HepG2 (cell line): Measurements from ENCODE around the gene ADARB1. TPM values are rescaled to one million over a fixed set of nuclear protein-coding genes. Genes with fewer than 3 reads are reported as not detected.

ENCODE experiments used
- ATAC-seq: fragments of 200-7000 bp; cut with Tn5 transposase; 3 replicates; pipeline ENCODE4 v1.9.1; 2020; ENCODE audit warnings: mild to moderate bottlenecking, moderate library complexity
- BruUV-seq: library from RNA; stranded (reverse); fragments of 400-500 nt; replicated peaks from 2 replicates; lab custom pipeline; 2021; lab: Mats Ljungman, UMichigan
- CTCF ChIA-PET: fragments of 300-600 bp; formaldehyde crosslinking; extraction: SDS; loops from one replicate; lab custom pipeline; 2021; ENCODE audit warnings: low total read pairs, inconsistent platforms, low intra/inter-chr PET ratio; lab: Yijun Ruan, JAX
- POLR2A ChIA-PET: fragments of 350-600 bp; sonication (Branson Sonifier 250); formaldehyde crosslinking; loops from one replicate; lab custom pipeline; 2020; ENCODE audit warnings: antibody characterized with exemption, inconsistent platforms; lab: Yijun Ruan, JAX
- DNase-seq: peaks from one replicate; pipeline ENCODE4 v3.0.0-alpha.2; 2015; ENCODE audit warnings: low spot score
- FAIRE-seq: peaks from 3 replicates; lab custom pipeline; 2011; peaks lifted over from hg19 to GRCh38; lab: Jason Lieb, UNC
- H2AFZ ChIP-seq: one replicate; pipeline ENCODE4 v1.6.1; 2011; ENCODE audit warnings: low read length, inconsistent platforms
- H3K27ac ChIP-seq: fragments of 300-600 bp; 3 replicates; pipeline ENCODE4 v1.8.0; 2011; ENCODE audit warnings: mixed run types, mild to moderate bottlenecking, mixed read lengths, low read length, inconsistent platforms; ENCODE audit not compliant: insufficient read depth; ENCODE audit errors: extremely low read length
- H3K27me3 ChIP-seq, 2 experiments: fragments of 200-600 bp in 1 of 2; 2 replicates in 1 of 2; 3 replicates in 1 of 2; pipeline versions ENCODE4 v1.6.0 to v1.8.0; 2011; ENCODE audit warnings: low read length in 2 of 2, mild to moderate bottlenecking in 2 of 2, moderate library complexity in 2 of 2, inconsistent platforms in 1 of 2; ENCODE audit not compliant: insufficient read depth in 2 of 2, control insufficient read depth in 1 of 2
- H3K36me3 ChIP-seq, 2 experiments: fragments of 200-600 bp in 1 of 2; replicated peaks in 1 of 2; 2 replicates in 1 of 2; 3 replicates in 1 of 2; pipeline versions ENCODE4 v1.5.1 to v1.8.0; 2011; ENCODE audit warnings: low read length in 2 of 2, inconsistent platforms in 1 of 2; ENCODE audit not compliant: insufficient read depth in 2 of 2, control insufficient read depth in 1 of 2
- H3K4me1 ChIP-seq: 2 replicates; pipeline ENCODE4 v1.5.1; 2012; ENCODE audit warnings: low read length, inconsistent platforms; ENCODE audit not compliant: insufficient read depth
- H3K4me2 ChIP-seq: 2 replicates; pipeline ENCODE4 v1.6.0; 2011; ENCODE audit warnings: low read depth, low read length, inconsistent platforms
- H3K4me3 ChIP-seq, 3 experiments: fragments of 200-600 bp in 1 of 3; sonication (generic), shearing (Covaris generic) in 1 of 3; replicated peaks in 1 of 3; 2 replicates each; pipeline ENCODE4 v1.5.1; 2011 to 2016; ENCODE audit warnings: low read length in 3 of 3, inconsistent platforms in 2 of 3, low read depth in 2 of 3, mild to moderate bottlenecking in 2 of 3, control low read depth in 1 of 3, mixed read lengths in 1 of 3; ENCODE audit not compliant: insufficient read depth in 1 of 3
- H3K79me2 ChIP-seq: one replicate; pipeline ENCODE4 v1.6.1; 2011; ENCODE audit warnings: low read length, inconsistent platforms; ENCODE audit not compliant: insufficient read depth
- H3K9ac ChIP-seq: 2 replicates; pipeline ENCODE4 v1.6.0; 2011; ENCODE audit warnings: mild to moderate bottlenecking, low read depth, low read length, inconsistent platforms; ENCODE audit not compliant: insufficient read depth
- H3K9me3 ChIP-seq: 2 replicates; pipeline ENCODE4 v1.5.1; 2012; ENCODE audit warnings: mild to moderate bottlenecking, low read length
- H4K20me1 ChIP-seq: 2 replicates; pipeline ENCODE4 v1.6.0; 2011; ENCODE audit warnings: inconsistent platforms, mild to moderate bottlenecking, low read length, moderate library complexity; ENCODE audit not compliant: insufficient read depth
- ATF7 ChIP-seq, 2 experiments: fragments of 450-650 bp in 1 of 2; sonication (generic) in 1 of 2; formaldehyde crosslinking in 1 of 2; IDR thresholded peaks; 2 replicates each; pipeline versions ENCODE4 v1.4.0 to v1.6.1; 2016 to 2020; ENCODE audit warnings: antibody characterized with exemption in 1 of 2, mild to moderate bottlenecking in 1 of 2, missing genetic modification reagents in 1 of 2
- CBX5 ChIP-seq: sonication (generic); formaldehyde crosslinking; IDR thresholded peaks from 2 replicates; pipeline ENCODE4 v1.4.0; 2020; ENCODE audit warnings: missing genetic modification reagents, borderline replicate concordance
- DPF2 ChIP-seq: sonication (generic); formaldehyde crosslinking; IDR thresholded peaks from 2 replicates; pipeline ENCODE4 v1.4.0; 2020; ENCODE audit warnings: mild to moderate bottlenecking, low read depth, missing genetic modification reagents, borderline replicate concordance
- MYNN ChIP-seq: sonication (generic); formaldehyde crosslinking; IDR thresholded peaks from 2 replicates; pipeline ENCODE4 v1.4.0; 2020; ENCODE audit warnings: mild to moderate bottlenecking, low read depth, missing genetic modification reagents
- NFIC ChIP-seq: IDR thresholded peaks from 2 replicates; pipeline ENCODE4 v1.6.1; 2012; ENCODE audit warnings: mild to moderate bottlenecking, low read length, inconsistent platforms
- TEAD2 ChIP-seq: sonication (generic); formaldehyde crosslinking; IDR thresholded peaks from 2 replicates; pipeline ENCODE4 v1.9.0; 2021; ENCODE audit warnings: missing genetic modification reagents
- TRIM22 ChIP-seq: fragments of 450-650 bp; IDR thresholded peaks from 2 replicates; pipeline ENCODE4 v1.6.1; 2017
- ZNF503 ChIP-seq: sonication (generic); formaldehyde crosslinking; IDR thresholded peaks from 2 replicates; pipeline ENCODE4 v1.4.0; 2020; ENCODE audit warnings: missing genetic modification reagents
- WGBS: methylation state at CpG from one replicate; pipeline ENCODE4 v1.1.6; 2017; ENCODE audit warnings: low lambda C conversion rate; 5-methylcytosine and 5-hydroxymethylcytosine counted together
- in situ Hi-C: cut with HindIII; loops from 2 replicates; pipeline ENCODE4 v1.10.0; 2017; ENCODE audit warnings: low pct_unique_long_range_greater_than_20kb; ENCODE audit not compliant: extremely low pct_ligation_motif_present
- intact Hi-C: fragments of 100-400 bp; cut with micrococcal nuclease; formaldehyde crosslinking; loops from one replicate; pipeline ENCODE4 v1.10.0; 2022; ENCODE audit not compliant: unreplicated experiment
- polyA plus RNA-seq, 8 experiments: library from polyadenylated mRNA; depleted of rRNA in 3 of 8; stranded (reverse) in 7 of 8; unstranded in 1 of 8; fragments of >200 nt; fragmentation: Illumina TruSeq in 4 of 8; extraction: Trizol in 4 of 8; gene quantifications; 2 replicates each; pipeline versions ENCODE4 v1.2.1 to v1.2.3, GENCODE V29; 2011 to 2016; ENCODE audit warnings: low read depth in 4 of 8, missing spikeins in 1 of 8, mixed read lengths in 1 of 8; ENCODE audit not compliant: insufficient read depth in 1 of 8
- total RNA-seq, 5 experiments: library from RNA; depleted of rRNA; stranded (reverse); fragments of >200 nt; fragmentation: Illumina TruSeq; extraction: Trizol; gene quantifications; 2 replicates each; pipeline ENCODE4 v1.2.3, GENCODE V29; 2016; ENCODE audit warnings: low read depth in 1 of 5
- TF ChIP-seq, protein P1 (sequence below): sonication (generic); formaldehyde crosslinking; IDR thresholded peaks from 2 replicates; pipeline ENCODE4 v1.4.0; 2020; ENCODE audit warnings: mild to moderate bottlenecking, missing genetic modification reagents
- TF ChIP-seq, protein P2 (sequence below): sonication (generic); formaldehyde crosslinking; IDR thresholded peaks from 2 replicates; pipeline ENCODE4 v1.4.0; 2020; ENCODE audit warnings: missing genetic modification reagents, mild to moderate bottlenecking, borderline replicate concordance

Gene ADARB1
- total and polyA plus RNA-seq, 2 of the 13 experiments (the other 11 are each of a cell fraction or from before 2014, with no cell fraction given): 6.6 to 10.0 TPM

DNA sequence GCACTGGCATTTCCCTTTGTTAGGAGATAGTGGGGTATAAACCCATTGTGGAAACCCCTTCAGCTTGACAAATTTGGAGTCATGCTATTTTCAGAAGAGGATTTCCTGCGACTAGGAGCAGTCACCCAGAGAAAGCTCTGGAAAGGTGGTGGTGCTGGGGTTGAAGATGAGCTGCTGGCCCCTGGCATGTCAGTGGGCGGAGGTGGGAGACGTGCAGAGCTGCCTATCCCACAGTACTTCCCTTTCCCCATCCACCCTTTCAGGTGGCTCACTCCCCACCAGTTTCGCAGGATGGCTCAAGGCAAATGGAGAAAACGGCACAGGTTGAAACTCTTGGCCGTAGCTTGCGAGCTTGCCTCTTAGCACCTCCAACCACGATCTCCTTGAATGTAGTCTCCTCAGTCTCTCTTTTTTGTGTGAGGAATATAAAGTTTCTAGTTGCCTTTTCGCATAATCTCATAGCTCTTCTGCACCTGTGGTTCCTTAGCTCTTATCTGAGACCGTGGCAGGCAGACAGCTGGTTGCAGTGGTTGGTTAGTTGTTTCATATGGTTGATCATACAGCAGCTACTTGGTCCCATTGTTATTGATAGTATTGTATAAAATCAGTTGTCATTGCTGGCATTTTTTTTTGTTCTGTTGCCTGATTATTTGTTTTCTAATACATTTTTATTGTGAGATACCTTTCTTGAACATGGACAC, 48.2 kb downstream of the ADARB1 start:
- 93% methylated on average over 7 of the region's 10 CpGs for WGBS
- Histone ChIP-seq H3K4me1 (peaks cover 17% of the 10 kb centered on the region), H3K27me3 (no peaks in the 10 kb centered on the region), H3K9ac (no peak overlapping the region), H3K27ac (no peak overlapping the region), H3K36me3 (no peaks in the 10 kb centered on the region; a peak in 2 of 5 replicates), H3K9me3 (no peaks in the 10 kb centered on the region), H2AFZ (no peak overlapping the region), H3K79me2 (no peaks in the 10 kb centered on the region), H4K20me1 (no peaks in the 10 kb centered on the region), H3K4me3 (no peak overlapping the region), H3K4me2 (no peak overlapping the region)
- FAIRE-seq: no peak
- intact Hi-C loops (no loop called here), in situ Hi-C loops (no loop called here)
- no peak for ATAC-seq
- POLR2A ChIA-PET: interaction anchor here (1.0 kb wide), 1 partner anchor 49 kb away, joined by 4 read pairs; no protein-coding TSS in a partner anchor
- CTCF ChIA-PET: no interaction called here
- BruUV-seq: no TSS peak
- DNase-seq: no peak
- TF ChIP-seq ZNF503 (CRISPR knock-in tag) (no peak), DPF2 (CRISPR knock-in tag) (no peak), NFIC (no peak), ATF7 (IDR thresholded peaks at IDR 0.05) (no peak), ATF7 (CRISPR knock-in tag; IDR thresholded peaks at IDR 0.05) (no peak), TRIM22 (no peak), TEAD2 (CRISPR knock-in tag) (no peak), MYNN (CRISPR knock-in tag) (no peak), CBX5 (no peak)
- TF ChIP-seq, protein P1, sequence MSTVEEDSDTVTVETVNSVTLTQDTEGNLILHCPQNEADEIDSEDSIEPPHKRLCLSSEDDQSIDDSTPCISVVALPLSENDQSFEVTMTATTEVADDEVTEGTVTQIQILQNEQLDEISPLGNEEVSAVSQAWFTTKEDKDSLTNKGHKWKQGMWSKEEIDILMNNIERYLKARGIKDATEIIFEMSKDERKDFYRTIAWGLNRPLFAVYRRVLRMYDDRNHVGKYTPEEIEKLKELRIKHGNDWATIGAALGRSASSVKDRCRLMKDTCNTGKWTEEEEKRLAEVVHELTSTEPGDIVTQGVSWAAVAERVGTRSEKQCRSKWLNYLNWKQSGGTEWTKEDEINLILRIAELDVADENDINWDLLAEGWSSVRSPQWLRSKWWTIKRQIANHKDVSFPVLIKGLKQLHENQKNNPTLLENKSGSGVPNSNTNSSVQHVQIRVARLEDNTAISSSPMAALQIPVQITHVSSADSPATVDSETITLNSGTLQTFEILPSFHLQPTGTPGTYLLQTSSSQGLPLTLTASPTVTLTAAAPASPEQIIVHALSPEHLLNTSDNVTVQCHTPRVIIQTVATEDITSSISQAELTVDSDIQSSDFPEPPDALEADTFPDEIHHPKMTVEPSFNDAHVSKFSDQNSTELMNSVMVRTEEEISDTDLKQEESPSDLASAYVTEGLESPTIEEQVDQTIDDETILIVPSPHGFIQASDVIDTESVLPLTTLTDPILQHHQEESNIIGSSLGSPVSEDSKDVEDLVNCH (CRISPR knock-in tag): no peak
- TF ChIP-seq, protein P2, sequence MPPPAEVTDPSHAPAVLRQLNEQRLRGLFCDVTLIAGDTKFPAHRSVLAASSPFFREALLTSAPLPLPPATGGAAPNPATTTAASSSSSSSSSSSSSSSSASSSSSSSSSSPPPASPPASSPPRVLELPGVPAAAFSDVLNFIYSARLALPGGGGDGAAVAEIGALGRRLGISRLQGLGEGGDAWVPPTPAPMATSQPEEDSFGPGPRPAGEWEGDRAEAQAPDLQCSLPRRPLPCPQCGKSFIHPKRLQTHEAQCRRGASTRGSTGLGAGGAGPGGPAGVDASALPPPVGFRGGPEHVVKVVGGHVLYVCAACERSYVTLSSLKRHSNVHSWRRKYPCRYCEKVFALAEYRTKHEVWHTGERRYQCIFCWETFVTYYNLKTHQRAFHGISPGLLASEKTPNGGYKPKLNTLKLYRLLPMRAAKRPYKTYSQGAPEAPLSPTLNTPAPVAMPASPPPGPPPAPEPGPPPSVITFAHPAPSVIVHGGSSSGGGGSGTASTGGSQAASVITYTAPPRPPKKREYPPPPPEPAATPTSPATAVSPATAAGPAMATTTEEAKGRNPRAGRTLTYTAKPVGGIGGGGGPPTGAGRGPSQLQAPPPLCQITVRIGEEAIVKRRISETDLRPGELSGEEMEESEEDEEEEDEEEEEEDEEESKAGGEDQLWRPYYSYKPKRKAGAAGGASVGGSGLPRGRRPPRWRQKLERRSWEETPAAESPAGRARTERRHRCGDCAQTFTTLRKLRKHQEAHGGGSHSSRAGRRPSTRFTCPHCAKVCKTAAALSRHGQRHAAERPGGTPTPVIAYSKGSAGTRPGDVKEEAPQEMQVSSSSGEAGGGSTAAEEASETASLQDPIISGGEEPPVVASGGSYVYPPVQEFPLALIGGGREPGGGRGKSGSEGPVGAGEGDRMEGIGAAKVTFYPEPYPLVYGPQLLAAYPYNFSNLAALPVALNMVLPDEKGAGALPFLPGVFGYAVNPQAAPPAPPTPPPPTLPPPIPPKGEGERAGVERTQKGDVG (CRISPR knock-in tag): no peak
